ENCODE results near the gene SLCO4A1. TPM values are rescaled to one million over a fixed set of nuclear protein-coding genes. Genes with fewer than 3 reads are reported as not detected.

Gene SLCO4A1
- total and polyA plus RNA-seq, 9 of the 15 experiments (the other 6 are each of a cell fraction or from before 2014, with no cell fraction given) = 1.6 to 21.9 (median 12.8) TPM

GRCh38 chr20:62642051-62642665 is at the start of gene SLCO4A1 (continued):
- peak in 1 of 2 experiments; percentile 31; a peak in 1 of 3 replicates for TF ChIP-seq CBX3 (IDR thresholded peaks at IDR 0.05; ENCODE audit: borderline replicate concordance in 1 of 2, low read length in 2 of 2)
- no peak for TF ChIP-seq PTTG1 (tag; IDR thresholded peaks at IDR 0.05; ENCODE audit: low read depth)
- no peak for TF ChIP-seq ZNF408 (CRISPR knock-in tag; IDR thresholded peaks at IDR 0.05; ENCODE audit: low read depth)
- no peak for TF ChIP-seq IRF1 (CRISPR knock-in tag; IDR thresholded peaks at IDR 0.05; ENCODE audit: borderline replicate concordance)
- TF ChIP-seq CBX8 (IDR thresholded peaks at IDR 0.05; ENCODE audit: borderline replicate concordance, extremely low read depth, low read depth, low read length, poor library complexity, severe bottlenecking) = no peak
- TF ChIP-seq GATAD2B (IDR thresholded peaks at IDR 0.05; ENCODE audit: borderline replicate concordance) = peak; percentile 47
- TF ChIP-seq CCAR2 (IDR thresholded peaks at IDR 0.05; ENCODE audit: low read depth, low read length) = no peak
- TF ChIP-seq BCLAF1 (IDR thresholded peaks at IDR 0.05; ENCODE audit: borderline replicate concordance in 1 of 2, control insufficient read depth in 1 of 2, low read depth in 2 of 2, low read length in 1 of 2) = no peak
- TF ChIP-seq PHB (CRISPR knock-in tag; IDR thresholded peaks at IDR 0.05) = no peak
- no peak for TF ChIP-seq PRDM10 (IDR thresholded peaks at IDR 0.05; ENCODE audit: partially characterized antibody)
- no peak for TF ChIP-seq ARID3A (IDR thresholded peaks at IDR 0.05; ENCODE audit: borderline replicate concordance, low read depth, low read length)
- peak; percentile 74; the same call in 1 of the 2 replicates for TF ChIP-seq RB1 (IDR thresholded peaks at IDR 0.05; ENCODE audit: low read depth)
- TF ChIP-seq GTF2B (IDR thresholded peaks at IDR 0.05; ENCODE audit: extremely low read depth, insufficient read length) = no peak
- peak; percentile 47 for TF ChIP-seq U2AF1 (optimal IDR thresholded peaks at IDR 0.05; ENCODE audit: low read depth, low read length)
- TF ChIP-seq NR1H2 (CRISPR knock-in tag; IDR thresholded peaks at IDR 0.05) = no peak
- no peak for TF ChIP-seq RHOXF2B (CRISPR knock-in tag; conservative IDR thresholded peaks at IDR 0.05)

Measured in K562 (cell line).